MM.1S (cell line): ENCODE measurements around the gene CPAMD8.

Source experiments
- DNase-seq: peaks from one replicate; pipeline ENCODE4 v3.0.0-alpha.2; 2015
- H2AFZ ChIP-seq: fragments of 300-600 bp; sonication (generic); 2 replicates; pipeline ENCODE4 v1.6.0; 2016; ENCODE audit warnings: antibody characterized with exemption, low read length
- H3F3A ChIP-seq: fragments of 300-600 bp; sonication (generic); 2 replicates; pipeline ENCODE4 v1.6.1; 2016; ENCODE audit warnings: mild to moderate bottlenecking, antibody characterized with exemption, low read length, moderate library complexity, mixed read lengths; ENCODE audit not compliant: insufficient read depth
- H3K27ac ChIP-seq: fragments of 300-600 bp; sonication (generic); 2 replicates; pipeline ENCODE4 v1.5.1; 2016; ENCODE audit warnings: mild to moderate bottlenecking, low read length
- H3K27me3 ChIP-seq: fragments of 300-600 bp; sonication (generic); replicated peaks from 2 replicates; pipeline ENCODE4 v1.6.0; 2016; ENCODE audit warnings: low read length; ENCODE audit not compliant: insufficient read depth
- H3K36me3 ChIP-seq: fragments of 300-600 bp; sonication (generic); replicated peaks from 2 replicates; pipeline ENCODE4 v1.6.1; 2016; ENCODE audit warnings: mild to moderate bottlenecking, low read length, mixed read lengths; ENCODE audit not compliant: insufficient read depth
- H3K4me1 ChIP-seq: fragments of 300-600 bp; sonication (generic); 2 replicates; pipeline ENCODE4 v1.6.1; 2016; ENCODE audit warnings: low read length, mixed read lengths
- H3K4me2 ChIP-seq: fragments of 300-600 bp; sonication (generic); 2 replicates; pipeline ENCODE4 v1.6.0; 2016; ENCODE audit warnings: low read depth, low read length
- H3K4me3 ChIP-seq: fragments of 300-600 bp; sonication (generic); 2 replicates; pipeline ENCODE4 v1.5.1; 2016; ENCODE audit warnings: low read length, mixed read lengths
- H3K79me2 ChIP-seq: fragments of 300-600 bp; sonication (generic); 2 replicates; pipeline ENCODE4 v1.6.1; 2016; ENCODE audit warnings: mixed run types, low read length, mixed read lengths
- H3K9ac ChIP-seq: fragments of 300-600 bp; sonication (generic); 2 replicates; pipeline ENCODE4 v1.6.1; 2016; ENCODE audit warnings: low read length, mixed read lengths
- H3K9me2 ChIP-seq: fragments of 300-600 bp; sonication (generic); replicated peaks from 2 replicates; pipeline ENCODE4 v1.6.1; 2016; ENCODE audit warnings: mild to moderate bottlenecking, low read length, mixed read lengths; ENCODE audit not compliant: insufficient read depth
- H3K9me3 ChIP-seq: fragments of 300-600 bp; sonication (generic); replicated peaks from 2 replicates; pipeline ENCODE4 v1.6.1; 2016; ENCODE audit warnings: mild to moderate bottlenecking, low read length, mixed read lengths; ENCODE audit not compliant: insufficient read depth
- H4K20me1 ChIP-seq: fragments of 300-600 bp; sonication (generic); 2 replicates; pipeline ENCODE4 v1.6.1; 2016; ENCODE audit warnings: mild to moderate bottlenecking, low read length, moderate library complexity, mixed read lengths; ENCODE audit not compliant: insufficient read depth
- CTCF ChIP-seq: fragments of 300-600 bp; sonication (generic); IDR thresholded peaks from 2 replicates; pipeline ENCODE4 v1.5.1; 2016; ENCODE audit warnings: antibody characterized with exemption, low read length, mixed read lengths
- EZH2 ChIP-seq: fragments of 300-600 bp; sonication (generic); optimal IDR thresholded peaks from 2 replicates; pipeline ENCODE3; 2017; ENCODE audit warnings: low read depth, mild to moderate bottlenecking, antibody characterized with exemption, low read length, mixed read lengths
- EZH2phosphoT487 ChIP-seq: fragments of 300-600 bp; sonication (generic); IDR thresholded peaks from 2 replicates; pipeline ENCODE4 v1.6.1; 2018; ENCODE audit warnings: antibody characterized with exemption, low read length

CPAMD8 gene

GRCh38 chr19:16904599-16904998 lies 122.0 kb downstream of the CPAMD8 start:
- no peak for TF ChIP-seq CTCF
- no peak for TF ChIP-seq EZH2phosphoT487
- no peak for TF ChIP-seq EZH2
- no peak overlapping the region for H2AFZ ChIP-seq
- no peaks in the 10 kb centered on the region for H4K20me1 ChIP-seq
- H3K36me3 ChIP-seq: no peaks in the 10 kb centered on the region
- no peak overlapping the region for H3K27ac ChIP-seq
- no peak for DNase-seq
- no peaks in the 10 kb centered on the region for H3F3A ChIP-seq
- H3K9ac ChIP-seq: no peak overlapping the region
- H3K4me2 ChIP-seq: no peak overlapping the region
- no peaks in the 10 kb centered on the region for H3K9me3 ChIP-seq
- H3K27me3 ChIP-seq: peaks cover 55% of the 10 kb centered on the region
- H3K79me2 ChIP-seq: no peaks in the 10 kb centered on the region
- H3K9me2 ChIP-seq: no peaks in the 10 kb centered on the region
- no peak overlapping the region for H3K4me3 ChIP-seq
- H3K4me1 ChIP-seq: no peaks in the 10 kb centered on the region

GRCh38 chr19:16903347-16903746 lies 123.3 kb downstream of the CPAMD8 start:
- Histone ChIP-seq H4K20me1 (no peaks in the 10 kb centered on the region), H3K4me2 (no peak overlapping the region), H3K79me2 (no peaks in the 10 kb centered on the region), H3K4me3 (no peak overlapping the region), H3K9ac (no peak overlapping the region), H3K9me3 (no peaks in the 10 kb centered on the region), H3K36me3 (no peaks in the 10 kb centered on the region), H3K27ac (no peak overlapping the region), H3K9me2 (no peaks in the 10 kb centered on the region), H3K27me3 (peaks cover 49% of the 10 kb centered on the region), H2AFZ (no peak overlapping the region), H3K4me1 (no peaks in the 10 kb centered on the region), H3F3A (no peaks in the 10 kb centered on the region)
- TF ChIP-seq EZH2phosphoT487 (no peak), EZH2 (no peak), CTCF (no peak)
- DNase-seq: no peak

DNA sequence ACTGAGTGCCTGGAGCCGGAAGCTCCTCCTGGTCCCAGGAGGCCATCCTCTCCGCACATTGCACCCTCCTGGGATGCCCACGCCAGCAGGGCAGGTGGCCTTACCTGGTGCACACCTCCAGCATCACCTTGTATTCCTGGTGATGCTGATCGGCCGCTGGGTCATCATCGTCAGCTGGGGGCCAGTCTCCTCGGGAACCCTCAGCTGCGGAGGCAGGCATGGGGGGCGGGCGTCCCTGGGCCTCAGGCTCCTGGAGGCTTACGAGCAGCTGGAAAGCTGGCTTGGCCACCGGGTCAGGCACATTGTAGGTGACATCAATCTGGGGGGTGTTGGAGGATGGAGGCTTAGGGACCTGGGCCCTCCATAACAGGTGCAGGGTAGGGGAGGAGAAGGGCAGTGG lies 124.1 kb downstream of the CPAMD8 start:
- Histone ChIP-seq H3K9me3 (no peaks in the 10 kb centered on the region), H3K27me3 (peaks cover 51% of the 10 kb centered on the region), H3K9ac (no peak overlapping the region), H3K27ac (no peak overlapping the region), H3F3A (no peaks in the 10 kb centered on the region), H3K4me2 (no peak overlapping the region), H2AFZ (no peak overlapping the region), H3K79me2 (no peaks in the 10 kb centered on the region), H4K20me1 (no peaks in the 10 kb centered on the region), H3K4me3 (no peak overlapping the region), H3K9me2 (no peaks in the 10 kb centered on the region), H3K4me1 (no peaks in the 10 kb centered on the region), H3K36me3 (no peaks in the 10 kb centered on the region)
- TF ChIP-seq CTCF (no peak), EZH2phosphoT487 (no peak), EZH2 (no peak)
- no peak for DNase-seq
